ENCODE data around the gene MTCH1.

- TF ChIP-seq CTCF (IDR thresholded peaks at IDR 0.05) (no peak), POLR2AphosphoS5 (IDR thresholded peaks at IDR 0.05) (no peak), POLR2A (IDR thresholded peaks at IDR 0.05) (no peak)
Measured at GRCh38 chr6:36983538-36983937, 2.5 kb downstream of the MTCH1 start.
